Measurements from ENCODE around the gene SYT9. TPM values are rescaled to one million over a fixed set of nuclear protein-coding genes. Genes with fewer than 3 reads are reported as not detected.

Gene SYT9
- polyA plus RNA-seq, 3 donors = 0.01 to 0.54 TPM; not detected in 1

- WGBS, 3 donors = 61 to 86% (median 70%) methylated on average over 5 of the region's 5 CpGs
- H3K27ac ChIP-seq (ENCODE audit: low read depth, low read length) = no peak overlapping the region
These were observed 193.9 kb downstream of the SYT9 start for GRCh38 chr11:7445564-7445963.

- 91 to 98% (median 97%) methylated on average over 12 of the region's 12 CpGs for WGBS, 3 donors
- no peak overlapping the region for H3K27ac ChIP-seq (ENCODE audit: low read depth, low read length)
These were observed 196.5 kb downstream of the SYT9 start for GRCh38 chr11:7448201-7448600.

DNA sequence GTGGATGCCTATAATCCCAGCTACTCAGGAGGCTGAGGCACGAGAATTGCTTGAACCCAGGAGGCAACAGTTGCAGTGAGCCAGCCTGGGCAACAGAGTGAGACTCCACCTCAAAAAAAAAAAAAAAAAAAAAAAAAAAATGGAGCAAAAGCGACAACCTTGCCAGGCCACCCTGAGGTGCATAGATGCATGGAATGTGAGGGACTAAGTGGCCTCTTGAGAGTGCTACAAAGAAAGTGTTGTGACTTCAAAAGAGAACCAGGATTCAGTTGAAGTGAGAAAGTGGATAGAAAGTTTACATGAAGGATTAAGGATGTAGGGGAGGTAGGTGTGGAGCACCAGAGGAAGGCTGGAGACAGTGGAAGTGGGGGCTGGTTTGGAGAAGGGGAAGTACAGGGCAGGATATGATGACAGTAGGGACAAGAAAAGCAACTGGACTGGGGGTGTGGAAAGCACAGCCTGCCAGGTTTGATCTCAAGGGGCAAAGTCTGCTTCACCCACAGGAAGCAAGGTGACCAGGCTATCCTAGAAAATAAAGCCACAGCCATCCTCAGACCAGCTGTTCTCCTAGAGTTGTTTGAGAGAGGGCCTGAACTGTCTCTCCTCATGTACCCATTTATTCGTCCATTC lies 197.6 kb downstream of the SYT9 start:
- 90 to 91% (median 91%) methylated on average over 3 of the region's 3 CpGs for WGBS, 3 donors

GRCh38 chr11:7449841-7450214 lies 198.1 kb downstream of the SYT9 start:
- WGBS, 3 donors = 39 to 89% (median 81%) methylated on average over 4 of the region's 4 CpGs

More for the DNA sequence above, 197.6 kb downstream of the SYT9 start:
- no peak overlapping the region for H3K27ac ChIP-seq (ENCODE audit: low read depth, low read length)

GRCh38 chr11:7450836-7451235 lies 199.1 kb downstream of the SYT9 start:
- 77 to 84% (median 79%) methylated on average over 3 of the region's 3 CpGs for WGBS, 3 donors

More at GRCh38 chr11:7449841-7450214, 198.1 kb downstream of the SYT9 start:
- no peak overlapping the region for H3K27ac ChIP-seq (ENCODE audit: low read depth, low read length)

GRCh38 chr11:7451520-7451919 lies 199.8 kb downstream of the SYT9 start:
- WGBS, 3 donors = 80 to 89% (median 87%) methylated on average over 3 of the region's 3 CpGs
- no peak overlapping the region for H3K27ac ChIP-seq (ENCODE audit: low read depth, low read length)

More at GRCh38 chr11:7450836-7451235, 199.1 kb downstream of the SYT9 start:
- H3K27ac ChIP-seq (ENCODE audit: low read depth, low read length) = no peak overlapping the region

DNA sequence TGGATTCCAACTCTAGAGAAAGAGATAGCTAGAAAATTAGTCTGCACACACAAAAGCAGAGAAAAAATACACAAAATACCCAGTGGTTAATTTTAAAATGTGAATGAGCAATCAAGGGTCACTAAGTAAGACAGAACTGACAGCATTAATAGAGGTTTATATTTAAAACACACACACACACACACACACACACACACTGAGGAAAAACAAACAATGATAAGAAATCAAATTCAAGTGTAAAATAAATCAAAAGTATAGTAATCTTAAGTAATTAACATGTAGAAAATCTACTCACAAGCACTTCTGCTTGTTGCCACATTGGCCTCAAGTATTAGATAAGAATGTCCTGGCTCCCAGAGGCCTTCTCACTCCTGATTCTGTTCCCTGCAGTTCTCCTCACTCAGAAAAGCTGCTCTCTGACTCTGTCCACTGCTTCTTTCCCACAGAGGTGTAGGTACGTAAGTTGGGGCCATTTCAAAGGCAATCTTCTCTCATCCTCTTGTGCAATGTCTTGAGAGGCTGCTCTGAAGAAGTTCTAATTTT lies 200.3 kb downstream of the SYT9 start:
- WGBS, 3 donors = 61 to 77% (median 77%) methylated on average over 1 of the region's 1 CpG
- H3K27ac ChIP-seq (ENCODE audit: low read depth, low read length) = no peak overlapping the region

- H3K27ac ChIP-seq (ENCODE audit: low read depth, low read length) = no peak overlapping the region
- WGBS, 3 donors = 71 to 77% (median 76%) methylated on average over 2 of the region's 2 CpGs
These were observed 203.2 kb downstream of the SYT9 start for GRCh38 chr11:7454854-7455253.

- no peak overlapping the region for H3K27ac ChIP-seq (ENCODE audit: low read depth, low read length)
- 67 to 92% (median 79%) methylated on average over 1 of the region's 1 CpG for WGBS, 3 donors
These were observed 205.5 kb downstream of the SYT9 start for GRCh38 chr11:7457211-7457610.

DNA sequence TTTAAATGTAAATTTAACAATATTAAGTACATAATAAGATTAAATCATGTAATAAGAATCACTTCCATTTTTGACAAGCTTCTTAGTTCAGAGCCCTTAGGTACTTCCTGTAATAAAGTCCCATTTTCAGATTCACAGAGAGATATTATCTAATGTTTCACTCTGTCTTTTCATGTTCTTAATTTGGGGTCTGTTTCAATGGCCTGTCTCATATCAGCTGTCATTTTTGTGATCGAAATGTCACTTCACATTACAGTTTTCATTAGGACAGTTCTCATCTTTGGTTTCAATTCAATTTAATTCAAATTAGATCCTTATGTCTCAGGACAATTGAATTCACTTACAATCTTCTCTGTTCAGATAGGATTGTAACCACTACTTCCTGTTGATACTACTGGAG lies 211.0 kb downstream of the SYT9 start:
- WGBS, 3 donors = 88 to 93% (median 90%) methylated on average over 1 of the region's 1 CpG

GRCh38 chr11:7467652-7468051 lies 215.9 kb downstream of the SYT9 start:
- 80 to 92% (median 85%) methylated on average over 2 of the region's 2 CpGs for WGBS, 3 donors

More for the DNA sequence above, 211.0 kb downstream of the SYT9 start:
- no peak overlapping the region for H3K27ac ChIP-seq (ENCODE audit: low read depth, low read length)

GRCh38 chr11:7469351-7469865 lies 217.7 kb downstream of the SYT9 start:
- H3K27ac ChIP-seq (ENCODE audit: low read depth, low read length) = no peak overlapping the region
- WGBS, 3 donors = 88 to 92% (median 89%) methylated on average over 5 of the region's 5 CpGs

More at GRCh38 chr11:7467652-7468051, 215.9 kb downstream of the SYT9 start:
- H3K27ac ChIP-seq (ENCODE audit: low read depth, low read length) = no peak overlapping the region

GRCh38 chr11:7471071-7471470 lies 219.4 kb downstream of the SYT9 start:
- 85 to 91% (median 86%) methylated on average over 7 of the region's 7 CpGs for WGBS, 3 donors
- H3K27ac ChIP-seq (ENCODE audit: low read depth, low read length) = no peak overlapping the region

- H3K27ac ChIP-seq (ENCODE audit: low read depth, low read length) = no peak overlapping the region
- WGBS, 3 donors = 31 to 80% (median 64%) methylated on average over 1 of the region's 1 CpG
These were observed 222.0 kb downstream of the SYT9 start for GRCh38 chr11:7473717-7474116.

GRCh38 chr11:7480113-7480512 lies 228.4 kb downstream of the SYT9 start:
- 48 to 60% (median 58%) methylated on average over 2 of the region's 2 CpGs for WGBS, 3 donors
- no peak overlapping the region for H3K27ac ChIP-seq (ENCODE audit: low read depth, low read length)

- H3K27ac ChIP-seq (ENCODE audit: low read depth, low read length) = no peak overlapping the region
- 63 to 81% (median 65%) methylated on average over 3 of the region's 3 CpGs for WGBS, 3 donors
These were observed 232.4 kb downstream of the SYT9 start for GRCh38 chr11:7484131-7484530.

DNA sequence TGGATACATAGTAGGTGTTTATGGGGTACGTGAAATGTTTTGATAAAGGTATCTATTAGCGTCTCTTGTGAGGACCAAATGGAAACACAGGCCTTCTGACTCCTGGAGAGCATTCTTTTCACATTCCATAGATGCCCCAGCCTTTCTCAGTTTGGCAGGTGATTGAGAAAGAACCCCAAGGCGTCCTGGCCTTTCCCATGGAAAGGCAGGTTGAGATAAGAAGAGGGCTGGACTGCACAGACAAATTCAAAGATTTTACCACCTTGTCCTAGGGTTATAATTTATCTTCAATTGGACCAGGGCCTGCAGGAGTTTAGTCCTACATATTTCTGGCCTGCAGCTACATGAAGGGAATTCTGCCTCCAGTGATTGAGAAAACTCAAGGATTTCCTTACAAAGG lies 232.9 kb downstream of the SYT9 start:
- H3K27ac ChIP-seq (ENCODE audit: low read depth, low read length) = no peak overlapping the region
- WGBS, 3 donors = 58 to 76% (median 73%) methylated on average over 3 of the region's 3 CpGs

DNA sequence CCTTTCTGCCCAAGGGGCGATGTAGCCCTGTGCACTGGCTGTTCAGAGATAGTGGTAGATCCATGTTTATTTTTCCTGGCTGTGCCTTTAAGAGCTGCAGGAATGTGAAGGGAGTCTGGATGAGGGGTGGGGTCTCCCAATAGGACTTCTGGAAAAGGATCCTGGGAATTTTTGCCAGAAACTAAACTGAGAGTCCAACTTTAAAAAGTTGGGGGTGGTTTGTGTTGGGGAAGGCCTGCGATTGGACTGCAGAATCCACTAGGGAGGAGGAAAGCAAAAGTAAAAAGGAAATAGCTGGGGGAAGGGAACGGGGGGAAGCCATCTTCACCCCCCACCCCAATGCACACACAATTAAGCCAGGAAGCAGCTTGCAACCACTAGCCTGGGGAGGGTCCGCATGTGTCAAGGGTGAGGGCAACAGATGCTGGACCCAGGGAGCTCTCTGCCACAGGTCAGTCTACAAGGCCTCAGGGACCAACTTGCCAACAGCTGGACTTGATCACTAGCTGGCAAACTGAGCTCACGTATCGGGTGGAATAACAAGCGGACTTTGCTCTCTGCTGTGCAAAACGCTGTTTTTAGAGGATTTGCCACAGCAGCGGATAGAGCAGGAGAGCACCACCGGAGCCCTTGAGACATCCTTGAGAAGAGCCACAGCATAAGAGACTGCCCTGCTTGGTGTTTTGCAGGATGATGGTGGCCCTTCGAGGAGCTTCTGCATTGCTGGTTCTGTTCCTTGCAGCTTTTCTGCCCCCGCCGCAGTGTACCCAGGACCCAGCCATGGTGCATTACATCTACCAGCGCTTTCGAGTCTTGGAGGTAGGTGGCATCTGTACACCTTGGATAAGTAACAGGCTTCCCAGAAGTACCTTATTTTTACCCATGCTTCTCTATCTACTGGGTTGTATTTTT lies 233.7 kb downstream of the SYT9 start, which contains the start of gene OLFML1:
TSS of gene OLFML1 (plus strand) at position 321 of the 912 bp plus-strand sequence. CDS start at position 691, 370 bp downstream.
- no peak within 1 kb of the TSS for H3K27ac ChIP-seq (ENCODE audit: low read depth, low read length)
- WGBS, 3 donors = 46 to 57% (median 50%) methylated on average over 15 of the region's 15 CpGs

Measured in adipose tissue (tissue), 3 donors.